Tibial nerve (tissue), 4 donors: ENCODE data around the gene HOXD10. TPM values are rescaled to one million over a fixed set of nuclear protein-coding genes. Genes with fewer than 3 reads are reported as not detected.

ENCODE experiments used
- DNase-seq, 2 donors: peaks; one replicate each; pipeline ENCODE4 v3.0.0-alpha.2; 2019; ENCODE audit warnings: low spot score in 2 of 2
- H3K27ac ChIP-seq, 4 donors: fragments of 200-600 bp; sonication (generic) in 3 of 4; one replicate each; pipeline ENCODE4 v1.5.1; 2017 to 2019; ENCODE audit warnings: mild to moderate bottlenecking in 1 of 4
- H3K27me3 ChIP-seq, 2 donors: fragments of 200-600 bp; sonication (generic) in 1 of 2; one replicate each; pipeline versions ENCODE4 v1.5.1 to v1.6.0; 2017 to 2019
- H3K36me3 ChIP-seq, 3 donors: fragments of 200-600 bp; sonication (generic); one replicate each; pipeline ENCODE4 v1.5.1; 2018 to 2019
- H3K4me1 ChIP-seq, 4 donors: fragments of 200-600 bp; sonication (generic) in 3 of 4; one replicate each; pipeline ENCODE4 v1.5.1; 2017 to 2019
- H3K4me3 ChIP-seq, 4 donors: fragments of 200-600 bp; sonication (generic) in 3 of 4; one replicate each; pipeline ENCODE4 v1.5.1; 2017 to 2019; ENCODE audit warnings: mild to moderate bottlenecking in 1 of 4, moderate library complexity in 1 of 4
- H3K9me3 ChIP-seq, 4 donors: fragments of 200-600 bp; sonication (generic) in 3 of 4; one replicate each; pipeline ENCODE4 v1.5.1; 2017 to 2019
- EP300 ChIP-seq, 2 donors: sonication (generic); formaldehyde crosslinking; IDR thresholded peaks; one replicate each; pipeline ENCODE4 v1.6.1; 2017; ENCODE audit warnings: antibody characterized with exemption in 2 of 2, mild to moderate bottlenecking in 1 of 2
- POLR2A ChIP-seq, 2 donors: fragments of 450-650 bp; IDR thresholded peaks; one replicate each; pipeline ENCODE4 v1.6.1; 2017; ENCODE audit warnings: antibody characterized with exemption in 2 of 2, mild to moderate bottlenecking in 2 of 2, moderate library complexity in 2 of 2
- WGBS, 2 donors: methylation state at CpG; one replicate each; pipeline ENCODE4 v1.1.5; 2018; 5-methylcytosine and 5-hydroxymethylcytosine counted together
- total RNA-seq, 4 donors: library from RNA; depleted of rRNA; stranded (reverse); fragments of >200 nt; gene quantifications; one replicate each; pipeline ENCODE4 v1.1.0, GENCODE V29; 2016
- TF ChIP-seq, protein P1 (sequence below), 5 experiments: fragments of 200-600 bp in 3 of 5; fragments of 450-650 bp in 2 of 5; sonication (generic) in 3 of 5; IDR thresholded peaks; one replicate each; pipeline ENCODE4 v1.5.1; 2016 to 2019; ENCODE audit warnings: antibody characterized with exemption in 5 of 5, mild to moderate bottlenecking in 3 of 5, moderate library complexity in 2 of 5

HOXD10 gene
- total RNA-seq, 4 donors from 2014 or later: 0.39 to 2.1 (median 1.1) TPM

DNA sequence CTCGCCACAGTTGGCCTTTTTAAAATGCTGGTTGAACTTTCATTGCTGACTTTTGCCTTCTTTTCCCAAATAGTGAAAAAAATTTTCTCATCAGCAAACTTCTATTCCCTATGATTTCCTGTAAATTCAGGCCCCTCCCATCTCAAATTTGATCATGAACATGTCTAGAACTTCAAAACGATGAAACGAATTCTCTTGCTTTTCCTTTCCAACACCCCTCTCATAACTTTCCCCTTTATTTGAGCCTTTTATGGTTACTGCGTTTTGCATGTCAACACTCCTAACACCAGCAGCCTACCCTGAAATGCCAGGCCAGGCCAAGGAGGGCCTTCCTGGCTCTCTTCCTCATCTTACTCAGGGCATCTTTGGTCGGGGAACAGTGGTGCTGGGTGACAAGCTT lies 25.7 kb upstream of the HOXD10 start:
- Histone ChIP-seq H3K36me3 (no peaks in the 10 kb centered on the region), H3K9me3 (no peaks in the 10 kb centered on the region), H3K4me1 (peaks cover 0 to 37% (median 15%) of the 10 kb centered on the region in 4 donors), H3K27me3 (peaks cover 3 to 98% of the 10 kb centered on the region in 2 donors), H3K27ac (no peak overlapping the region), H3K4me3 (no peak overlapping the region)
- TF ChIP-seq, protein P1, sequence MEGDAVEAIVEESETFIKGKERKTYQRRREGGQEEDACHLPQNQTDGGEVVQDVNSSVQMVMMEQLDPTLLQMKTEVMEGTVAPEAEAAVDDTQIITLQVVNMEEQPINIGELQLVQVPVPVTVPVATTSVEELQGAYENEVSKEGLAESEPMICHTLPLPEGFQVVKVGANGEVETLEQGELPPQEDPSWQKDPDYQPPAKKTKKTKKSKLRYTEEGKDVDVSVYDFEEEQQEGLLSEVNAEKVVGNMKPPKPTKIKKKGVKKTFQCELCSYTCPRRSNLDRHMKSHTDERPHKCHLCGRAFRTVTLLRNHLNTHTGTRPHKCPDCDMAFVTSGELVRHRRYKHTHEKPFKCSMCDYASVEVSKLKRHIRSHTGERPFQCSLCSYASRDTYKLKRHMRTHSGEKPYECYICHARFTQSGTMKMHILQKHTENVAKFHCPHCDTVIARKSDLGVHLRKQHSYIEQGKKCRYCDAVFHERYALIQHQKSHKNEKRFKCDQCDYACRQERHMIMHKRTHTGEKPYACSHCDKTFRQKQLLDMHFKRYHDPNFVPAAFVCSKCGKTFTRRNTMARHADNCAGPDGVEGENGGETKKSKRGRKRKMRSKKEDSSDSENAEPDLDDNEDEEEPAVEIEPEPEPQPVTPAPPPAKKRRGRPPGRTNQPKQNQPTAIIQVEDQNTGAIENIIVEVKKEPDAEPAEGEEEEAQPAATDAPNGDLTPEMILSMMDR (IDR thresholded peaks at IDR 0.05): no peak
- no peak for TF ChIP-seq EP300 (IDR thresholded peaks at IDR 0.05)
- no peak for TF ChIP-seq POLR2A (IDR thresholded peaks at IDR 0.05)
- WGBS, 2 donors: 29 to 40% methylated on average over 5 of the region's 5 CpGs
- DNase-seq: no peak

DNA sequence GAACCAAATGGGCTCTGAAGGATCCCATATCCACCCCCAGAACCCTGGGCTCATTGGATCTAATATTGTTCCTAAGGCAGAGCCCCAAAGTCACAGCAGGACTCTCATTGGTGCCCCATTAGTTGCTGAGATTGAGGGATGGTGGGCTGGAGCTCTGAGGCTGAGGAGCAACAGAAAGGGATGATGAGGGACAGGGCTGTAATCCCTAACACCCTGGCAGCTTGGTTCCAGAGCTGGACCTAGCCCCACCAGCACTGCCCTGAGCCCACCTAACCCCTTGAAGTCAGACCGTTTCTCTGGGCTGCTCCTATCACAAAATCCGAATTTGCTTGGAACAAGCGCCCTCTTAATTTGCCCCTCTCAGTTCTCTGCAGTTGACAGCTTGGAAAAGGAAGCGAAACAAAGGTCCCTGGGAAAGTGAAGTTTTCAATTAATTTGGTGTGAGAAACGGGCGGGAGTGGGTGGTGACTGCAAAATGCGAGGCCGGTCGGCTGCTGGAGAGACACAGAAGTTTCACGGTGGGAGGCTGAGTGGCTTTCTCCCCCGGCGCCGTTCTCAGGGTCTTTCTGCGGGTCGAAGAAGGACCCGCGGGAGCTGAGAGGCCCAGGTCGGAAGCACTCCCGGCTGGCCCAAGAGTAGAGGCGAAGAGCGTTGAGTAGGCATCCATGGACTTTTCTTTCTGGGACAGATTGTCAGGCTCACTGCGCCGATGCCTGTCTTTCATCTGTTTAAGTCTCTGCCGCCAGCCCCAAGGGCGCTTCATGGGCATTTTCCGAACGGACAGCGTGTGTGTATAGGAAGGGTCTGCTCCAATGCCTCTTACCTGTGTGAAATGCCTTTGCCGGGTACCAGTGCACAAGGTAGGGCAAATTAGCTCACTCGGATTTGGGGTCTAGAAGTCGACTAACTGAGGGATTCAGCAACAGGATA lies 25.0 kb upstream of the HOXD10 start:
- TF ChIP-seq EP300 (IDR thresholded peaks at IDR 0.05): no peak
- no peak for TF ChIP-seq POLR2A (IDR thresholded peaks at IDR 0.05)
- TF ChIP-seq, protein P1 (IDR thresholded peaks at IDR 0.05): no peak
- H3K27me3 ChIP-seq: peaks cover 4 to 98% of the 10 kb centered on the region in 2 donors
- H3K4me3 ChIP-seq: no peak overlapping the region
- no peaks in the 10 kb centered on the region for H3K9me3 ChIP-seq
- H3K27ac ChIP-seq: no peak overlapping the region
- DNase-seq: no peak
- H3K36me3 ChIP-seq: no peaks in the 10 kb centered on the region
- WGBS, 2 donors: 7 to 11% methylated on average over 29 to 31 of the region's 31 CpGs
- peaks cover 0 to 35% (median 12%) of the 10 kb centered on the region in 4 donors for H3K4me1 ChIP-seq

DNA sequence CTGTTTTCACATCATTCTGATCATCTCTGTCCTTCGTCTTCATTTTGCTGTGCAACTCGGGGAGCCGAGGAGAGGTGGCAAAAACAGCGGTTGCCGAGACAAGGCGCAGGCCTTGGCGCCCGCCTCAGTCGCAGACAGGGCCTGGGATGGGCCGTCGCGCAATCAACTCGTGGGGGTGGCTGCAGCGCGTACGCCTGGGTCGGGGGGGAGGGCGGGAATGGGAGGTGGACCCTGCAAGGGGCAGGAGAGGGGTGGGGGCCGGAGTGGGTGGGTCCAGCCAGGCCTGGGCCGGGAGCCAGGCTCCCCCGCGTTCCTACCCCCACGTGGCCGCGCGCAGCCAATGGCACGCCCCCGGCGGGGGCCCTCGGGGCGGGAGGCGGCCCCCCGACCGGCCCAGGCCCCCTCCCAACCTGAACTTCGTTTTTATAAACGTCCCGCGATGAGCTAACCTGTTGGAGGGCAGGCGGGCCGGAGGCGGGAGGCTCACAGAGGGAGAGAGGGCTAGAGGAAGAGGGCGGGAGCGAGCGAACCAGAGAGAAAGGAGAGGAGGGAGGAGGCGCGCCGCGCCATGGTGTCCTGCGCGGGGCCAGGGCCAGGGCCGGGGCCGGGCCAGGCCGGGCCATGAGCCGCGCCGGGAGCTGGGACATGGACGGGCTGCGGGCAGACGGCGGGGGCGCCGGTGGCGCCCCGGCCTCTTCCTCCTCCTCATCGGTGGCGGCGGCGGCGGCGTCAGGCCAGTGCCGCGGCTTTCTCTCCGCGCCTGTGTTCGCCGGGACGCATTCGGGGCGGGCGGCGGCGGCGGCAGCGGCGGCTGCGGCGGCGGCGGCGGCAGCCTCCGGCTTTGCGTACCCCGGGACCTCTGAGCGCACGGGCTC lies 24.1 kb upstream of the HOXD10 start, which contains the start of gene HOXD13:
HOXD13 (plus strand) TSS at position 452 of the 875 bp plus-strand sequence; CDS start at position 622, 170 bp downstream.
- WGBS, 2 donors: 3 to 4% methylated on average over 38 to 70 of the region's 95 CpGs
- Histone ChIP-seq H3K9me3 (no peaks in the 10 kb centered on the region), H3K27ac (no peak within 1 kb of the TSS), H3K4me1 (peaks cover 0 to 44% (median 12%) of the 10 kb centered on the region in 4 donors), H3K4me3 (peak within 1 kb of the TSS in 1 of 4 donors; percentile 42), H3K36me3 (no peaks in the 10 kb centered on the region), H3K27me3 (peaks cover 8 to 98% of the 10 kb centered on the region in 2 donors)
- no peak for DNase-seq
- no peak for TF ChIP-seq EP300 (IDR thresholded peaks at IDR 0.05)
- TF ChIP-seq, protein P1 (IDR thresholded peaks at IDR 0.05): no peak
- no peak for TF ChIP-seq POLR2A (IDR thresholded peaks at IDR 0.05)

DNA sequence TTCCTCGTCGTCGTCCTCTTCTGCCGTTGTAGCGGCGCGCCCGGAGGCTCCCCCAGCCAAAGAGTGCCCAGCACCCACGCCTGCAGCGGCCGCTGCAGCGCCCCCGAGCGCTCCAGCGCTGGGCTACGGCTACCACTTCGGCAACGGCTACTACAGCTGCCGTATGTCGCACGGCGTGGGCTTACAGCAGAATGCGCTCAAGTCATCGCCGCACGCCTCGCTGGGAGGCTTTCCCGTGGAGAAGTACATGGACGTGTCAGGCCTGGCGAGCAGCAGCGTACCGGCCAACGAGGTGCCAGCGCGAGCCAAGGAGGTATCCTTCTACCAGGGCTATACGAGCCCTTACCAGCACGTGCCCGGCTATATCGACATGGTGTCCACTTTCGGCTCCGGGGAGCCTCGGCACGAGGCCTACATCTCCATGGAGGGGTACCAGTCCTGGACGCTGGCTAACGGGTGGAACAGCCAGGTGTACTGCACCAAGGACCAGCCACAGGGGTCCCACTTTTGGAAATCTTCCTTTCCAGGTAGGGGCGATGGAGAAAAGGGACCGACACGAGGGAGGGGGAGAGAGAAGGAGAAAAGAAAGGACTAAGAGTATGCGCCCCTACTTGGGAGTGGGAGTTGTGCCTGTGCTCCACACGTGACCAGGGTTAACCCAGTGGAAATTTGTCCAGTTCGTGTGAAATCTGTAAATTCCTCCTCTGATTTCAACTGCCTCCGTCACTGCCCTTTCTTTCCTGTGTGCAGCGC lies 23.3 kb upstream of the HOXD10 start:
- 3 to 8% methylated on average over 24 to 49 of the region's 53 CpGs for WGBS, 2 donors
- no peak overlapping the region for H3K27ac ChIP-seq
- peak overlapping the region in 1 of 4 donors; percentile 42 for H3K4me3 ChIP-seq
- no peak for DNase-seq
- H3K4me1 ChIP-seq: peaks cover 0 to 46% (median 10%) of the 10 kb centered on the region in 4 donors
- no peaks in the 10 kb centered on the region for H3K36me3 ChIP-seq
- TF ChIP-seq EP300 (IDR thresholded peaks at IDR 0.05) (no peak), POLR2A (IDR thresholded peaks at IDR 0.05) (no peak)
- TF ChIP-seq, protein P1 (IDR thresholded peaks at IDR 0.05): no peak
- peaks cover 8 to 98% of the 10 kb centered on the region in 2 donors for H3K27me3 ChIP-seq
- H3K9me3 ChIP-seq: no peaks in the 10 kb centered on the region
